ENCODE results near the gene SPOCK2.

GRCh38 chr10:72108830-72109635 lies 20.7 kb upstream of the SPOCK2 start:
- TF ChIP-seq CTCF (IDR thresholded peaks at IDR 0.05; ENCODE audit: poor library complexity, severe bottlenecking) (no peak), EP300 (conservative IDR thresholded peaks at IDR 0.05; ENCODE audit: poor library complexity, severe bottlenecking) (no peak), EZH2 (IDR thresholded peaks at IDR 0.05; ENCODE audit: borderline replicate concordance, insufficient read depth, low read length, poor library complexity, severe bottlenecking) (no peak), TAF1 (IDR thresholded peaks at IDR 0.05; ENCODE audit: low read depth) (no peak), POLR2AphosphoS5 (IDR thresholded peaks at IDR 0.05) (no peak), REST (IDR thresholded peaks at IDR 0.05; ENCODE audit: borderline replicate concordance) (no peak), MXI1 (conservative IDR thresholded peaks at IDR 0.05; ENCODE audit: poor library complexity, severe bottlenecking) (no peak), SMC3 (conservative IDR thresholded peaks at IDR 0.05; ENCODE audit: poor library complexity) (no peak), RAD21 (conservative IDR thresholded peaks at IDR 0.05) (no peak)
